HG03097 (cell line): Measurements from ENCODE around the gene TYRO3.

Experiments used
- ATAC-seq: cut with Tn5 transposase; IDR thresholded peaks from one replicate; pipeline ENCODE4 v1.9.1; 2021; ENCODE audit not compliant: unreplicated experiment, low FRiP score

Gene TYRO3

GRCh38 chr15:41599061-41599460 is 40.0 kb downstream of the TYRO3 start:
- ATAC-seq: no peak

- no peak for ATAC-seq
These were observed 44.5 kb downstream of the TYRO3 start for GRCh38 chr15:41603411-41603935.

- no peak for ATAC-seq
These were observed 45.2 kb downstream of the TYRO3 start for GRCh38 chr15:41603941-41604911.

DNA sequence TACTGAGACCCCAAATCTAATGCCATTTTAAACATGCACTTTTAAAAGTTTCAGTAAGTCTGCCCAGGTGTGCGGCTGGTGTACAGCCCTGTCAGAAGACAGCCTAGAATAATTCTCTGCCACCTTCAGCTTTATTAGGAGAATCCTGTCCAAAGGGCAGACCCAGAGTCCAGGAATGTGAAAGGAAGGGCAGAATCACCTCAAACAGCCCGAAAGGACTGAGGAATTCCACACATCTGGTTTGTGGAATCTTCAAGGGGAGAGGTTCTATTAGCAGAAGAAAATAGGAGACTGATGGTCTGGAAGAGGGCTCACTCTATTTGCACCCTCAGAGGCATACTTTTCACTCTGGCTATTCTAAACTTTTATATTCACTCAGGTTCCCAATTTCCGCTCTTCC is 46.6 kb downstream of the TYRO3 start:
- no peak for ATAC-seq

DNA sequence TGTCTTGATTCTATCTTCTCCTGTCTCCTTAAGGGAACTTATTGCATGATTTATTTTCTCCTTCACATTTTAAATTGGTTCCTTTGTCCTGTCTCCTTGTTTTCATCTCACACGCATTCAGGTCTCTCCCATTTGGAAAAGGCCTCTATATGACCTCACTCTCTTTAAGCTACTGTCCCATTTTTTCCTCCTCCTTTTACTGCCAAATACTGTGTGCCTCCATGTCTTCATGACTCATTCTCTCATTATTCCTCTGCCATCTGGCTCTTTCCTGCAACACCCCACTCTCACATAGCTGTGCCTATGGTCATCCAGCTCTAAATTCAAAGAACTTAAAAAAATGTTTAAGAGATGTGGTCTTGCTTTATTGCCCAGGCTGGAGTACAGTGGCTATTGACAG is 48.0 kb downstream of the TYRO3 start:
- ATAC-seq: no peak

- ATAC-seq: no peak
These were observed 50.1 kb downstream of the TYRO3 start for GRCh38 chr15:41609123-41609522.

- ATAC-seq: no peak
These were observed 51.0 kb downstream of the TYRO3 start for GRCh38 chr15:41610048-41610447.

- ATAC-seq: no peak
These were observed 61.7 kb downstream of the TYRO3 start for GRCh38 chr15:41620536-41621199.

DNA sequence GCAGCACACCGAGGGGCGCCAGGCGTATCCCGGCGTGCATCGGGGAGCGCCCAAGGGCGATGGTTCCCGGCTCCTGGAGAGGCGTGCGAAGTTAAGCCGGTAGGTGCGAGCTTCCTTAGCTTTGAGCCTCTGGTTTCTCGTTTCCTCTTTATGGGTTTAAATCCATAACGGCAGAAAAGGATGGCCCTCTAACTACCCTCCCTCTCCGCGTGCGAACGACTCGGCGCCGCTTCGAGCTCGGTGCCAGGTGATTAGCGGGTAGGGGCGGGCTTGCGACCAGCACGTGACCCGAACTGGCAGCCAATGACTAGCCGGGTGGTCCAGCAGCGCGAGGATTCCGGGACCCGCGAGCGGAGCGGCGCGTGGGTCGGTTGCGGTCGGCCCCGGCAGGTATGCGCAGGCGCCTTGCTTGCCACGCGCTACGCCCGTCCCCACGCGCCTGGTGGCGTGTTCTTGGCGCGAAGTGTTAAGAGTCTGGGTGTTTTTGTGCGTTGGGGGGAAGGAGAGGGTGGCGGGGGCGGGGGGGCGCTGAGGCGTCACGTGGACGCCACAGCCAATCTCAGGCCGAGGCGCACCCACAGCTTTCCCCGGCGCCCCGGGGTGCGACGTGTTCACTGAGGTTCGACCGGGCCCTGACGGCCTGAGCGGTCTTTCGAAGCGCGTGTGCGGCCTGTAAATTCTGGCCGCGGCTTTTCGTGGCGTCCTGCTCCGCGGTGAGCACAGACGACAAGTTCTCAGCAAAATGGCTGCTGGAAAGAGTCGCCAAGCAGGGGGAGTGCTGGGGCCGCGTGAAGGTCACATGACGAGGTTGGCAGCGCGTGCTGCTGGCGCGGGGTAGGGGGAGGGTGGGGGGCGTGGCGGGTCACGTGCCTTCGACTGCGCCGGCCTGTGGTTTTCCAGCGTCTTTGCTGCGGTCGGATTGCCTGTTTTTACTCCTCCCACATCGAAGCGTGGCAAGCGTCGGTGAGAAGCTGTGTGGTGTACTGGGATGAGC is 62.5 kb downstream of the TYRO3 start:
- ATAC-seq: peak; percentile 70

GRCh38 chr15:41622901-41623300 is 63.9 kb downstream of the TYRO3 start:
- no peak for ATAC-seq

DNA sequence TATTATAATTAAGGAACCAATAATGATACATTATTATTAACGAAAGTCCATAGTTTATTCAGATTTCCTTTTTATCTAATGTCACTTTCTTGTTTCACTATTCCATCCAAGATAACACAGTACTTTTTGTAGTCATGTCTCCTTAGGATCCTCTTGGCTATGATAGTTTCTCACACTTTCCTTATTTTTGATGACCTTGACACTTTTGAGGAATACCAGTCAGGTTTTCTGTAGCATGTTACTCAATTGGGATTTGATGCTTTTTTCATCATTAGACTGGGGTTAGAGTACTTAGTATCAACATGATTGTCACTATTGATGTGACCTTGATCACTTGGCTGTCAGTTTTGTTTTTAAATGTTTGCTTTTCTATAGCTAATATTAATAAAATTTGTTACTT is 68.2 kb downstream of the TYRO3 start:
- no peak for ATAC-seq

- no peak for ATAC-seq
These were observed 70.5 kb downstream of the TYRO3 start for GRCh38 chr15:41629463-41629862.

- no peak for ATAC-seq
These were observed 70.9 kb downstream of the TYRO3 start for GRCh38 chr15:41629883-41630282.

GRCh38 chr15:41630616-41631217 is 71.7 kb downstream of the TYRO3 start:
- ATAC-seq: no peak

- no peak for ATAC-seq
These were observed 73.0 kb downstream of the TYRO3 start for GRCh38 chr15:41631880-41632470.
